Left ventricle myocardium inferior (tissue), 1 donor: Measurements from ENCODE around the gene ARHGAP35. TPM values are rescaled to one million over a fixed set of nuclear protein-coding genes. Genes with fewer than 3 reads are reported as not detected.

Source experiments
- DNase-seq: peaks from one replicate; pipeline ENCODE4 v3.0.0-alpha.2; 2020
- H3K27ac ChIP-seq: fragments of 200-600 bp; replicated peaks from 2 replicates; pipeline ENCODE4 v1.8.0; 2021
- H3K27me3 ChIP-seq: fragments of 200-600 bp; 2 replicates; pipeline ENCODE4 v1.8.0; 2021; ENCODE audit warnings: low read depth
- H3K36me3 ChIP-seq: fragments of 200-600 bp; 2 replicates; pipeline ENCODE4 v1.8.0; 2021
- H3K4me1 ChIP-seq: fragments of 200-600 bp; 2 replicates; pipeline ENCODE4 v1.8.0; 2021
- H3K4me3 ChIP-seq: fragments of 200-600 bp; 2 replicates; pipeline ENCODE4 v1.8.0; 2021; ENCODE audit warnings: mild to moderate bottlenecking, moderate library complexity
- H3K9me3 ChIP-seq: fragments of 200-600 bp; replicated peaks from 2 replicates; pipeline ENCODE4 v1.8.0; 2021
- CTCF ChIP-seq: fragments of 200-600 bp; IDR thresholded peaks from 2 replicates; pipeline ENCODE4 v1.8.0; 2021; ENCODE audit warnings: antibody characterized with exemption, mild to moderate bottlenecking, borderline replicate concordance
- intact Hi-C: fragments of 100-400 bp; cut with micrococcal nuclease; formaldehyde crosslinking; loops from one replicate; pipeline ENCODE4 v1.11.0; 2022
- total RNA-seq: library from RNA; stranded (reverse); fragmentation: NEBNext Ultra II Directional; extraction: Animal tissue kit (Norgen Biotek cat#: 25700); gene quantifications from one replicate; pipeline ENCODE4 v1.2.1, GENCODE V29; 2021
- donor health status: DM: no; HTN: yes; CAD: no; lungs with severe emphysema.

Gene ARHGAP35
- total RNA-seq, 1 donor from 2014 or later, result 75.4 TPM

GRCh38 chr19:46892252-46893179, 31.7 kb downstream of the ARHGAP35 start:
- no peaks in the 10 kb centered on the region for H3K27me3 ChIP-seq
- TF ChIP-seq CTCF, result no peak
- no peak overlapping the region for H3K4me3 ChIP-seq
- no peaks in the 10 kb centered on the region for H3K9me3 ChIP-seq
- DNase-seq, result no peak
- peaks cover 48% of the 10 kb centered on the region for H3K4me1 ChIP-seq
- no peak overlapping the region for H3K27ac ChIP-seq
- no peaks in the 10 kb centered on the region for H3K36me3 ChIP-seq
- intact Hi-C loops, result no loop called here

GRCh38 chr19:46896076-46896794, 35.4 kb downstream of the ARHGAP35 start:
- DNase-seq, result no peak
- no peaks in the 10 kb centered on the region for H3K27me3 ChIP-seq
- no peaks in the 10 kb centered on the region for H3K36me3 ChIP-seq
- no peak overlapping the region for H3K27ac ChIP-seq
- H3K9me3 ChIP-seq, result no peaks in the 10 kb centered on the region
- no peak for TF ChIP-seq CTCF
- intact Hi-C loops, result no loop called here
- no peak overlapping the region for H3K4me3 ChIP-seq
- peaks cover 57% of the 10 kb centered on the region for H3K4me1 ChIP-seq

- H3K9me3 ChIP-seq, result no peaks in the 10 kb centered on the region
- H3K36me3 ChIP-seq, result no peaks in the 10 kb centered on the region
- intact Hi-C loops, result no loop called here
- no peak overlapping the region for H3K4me3 ChIP-seq
- H3K27me3 ChIP-seq, result no peaks in the 10 kb centered on the region
- H3K27ac ChIP-seq, result peak overlapping the region; percentile 3
- no peak for TF ChIP-seq CTCF
- DNase-seq, result no peak
- H3K4me1 ChIP-seq, result peaks cover 67% of the 10 kb centered on the region
These were observed 37.9 kb downstream of the ARHGAP35 start for GRCh38 chr19:46898731-46899130.

GRCh38 chr19:46900341-46900740, 39.5 kb downstream of the ARHGAP35 start:
- no peaks in the 10 kb centered on the region for H3K27me3 ChIP-seq
- H3K27ac ChIP-seq, result no peak overlapping the region
- no peak overlapping the region for H3K4me3 ChIP-seq
- intact Hi-C loops, result no loop called here
- no peaks in the 10 kb centered on the region for H3K36me3 ChIP-seq
- H3K9me3 ChIP-seq, result no peaks in the 10 kb centered on the region
- peaks cover 74% of the 10 kb centered on the region for H3K4me1 ChIP-seq
- no peak for DNase-seq
- no peak for TF ChIP-seq CTCF

GRCh38 chr19:46901701-46902401, 41.1 kb downstream of the ARHGAP35 start:
- H3K4me1 ChIP-seq, result peaks cover 81% of the 10 kb centered on the region
- no peaks in the 10 kb centered on the region for H3K9me3 ChIP-seq
- intact Hi-C loops, result no loop called here
- no peaks in the 10 kb centered on the region for H3K27me3 ChIP-seq
- no peak overlapping the region for H3K4me3 ChIP-seq
- no peak for TF ChIP-seq CTCF
- H3K27ac ChIP-seq, result peak overlapping the region; percentile 74
- no peak for DNase-seq
- H3K36me3 ChIP-seq, result no peaks in the 10 kb centered on the region
